HEK293T (cell line): Measurements from ENCODE around the gene NDRG3.

Experiments used
- CTCF ChIA-PET: fragments of 350-600 bp; formaldehyde crosslinking; extraction: SDS; loops from one replicate; lab custom pipeline; 2021; ENCODE audit warnings: antibody characterized with exemption, inconsistent platforms; lab: Yijun Ruan, JAX
- POLR2A ChIA-PET: fragments of 350-600 bp; formaldehyde crosslinking; extraction: SDS; loops from one replicate; lab custom pipeline; 2020; ENCODE audit warnings: antibody characterized with exemption, inconsistent platforms; lab: Yijun Ruan, JAX
- DNase-seq: peaks from one replicate; pipeline ENCODE4 v3.0.0; 2012; ENCODE audit warnings: mixed read lengths; ENCODE audit errors: extremely low spot score
- ARNT ChIP-seq: fragments of 450-650 bp; IDR thresholded peaks from 2 replicates; pipeline ENCODE4 v1.6.1; 2017; ENCODE audit warnings: mild to moderate bottlenecking
- BHLHE40 ChIP-seq: fragments of 450-650 bp; IDR thresholded peaks from 2 replicates; pipeline ENCODE4 v1.6.1; 2016; ENCODE audit warnings: mild to moderate bottlenecking, moderate library complexity, borderline replicate concordance
- CTBP1 ChIP-seq: fragments of 450-650 bp; IDR thresholded peaks from 2 replicates; pipeline ENCODE4 v1.6.1; 2016; ENCODE audit warnings: borderline replicate concordance
- ELF4 ChIP-seq: fragments of 450-650 bp; IDR thresholded peaks from 2 replicates; pipeline ENCODE4 v1.6.1; 2017; ENCODE audit warnings: antibody characterized with exemption
- FOXA1 ChIP-seq: fragments of 450-650 bp; IDR thresholded peaks from 2 replicates; pipeline ENCODE4 v1.6.1; 2016; ENCODE audit warnings: mild to moderate bottlenecking
- FOXK2 ChIP-seq: fragments of 450-650 bp; IDR thresholded peaks from 2 replicates; pipeline ENCODE4 v1.6.1; 2016; ENCODE audit warnings: mild to moderate bottlenecking
- FOXM1 ChIP-seq: fragments of 450-650 bp; IDR thresholded peaks from 2 replicates; pipeline ENCODE4 v1.6.1; 2017; ENCODE audit warnings: mild to moderate bottlenecking, borderline replicate concordance
- HDGF ChIP-seq: fragments of 450-650 bp; IDR thresholded peaks from 2 replicates; pipeline ENCODE4 v1.6.1; 2017; ENCODE audit warnings: antibody characterized with exemption, borderline replicate concordance
- L3MBTL2 ChIP-seq: fragments of 450-650 bp; conservative IDR thresholded peaks from 2 replicates; pipeline ENCODE4 v1.6.1; 2016; ENCODE audit warnings: mild to moderate bottlenecking
- LEF1 ChIP-seq: fragments of 450-650 bp; IDR thresholded peaks from 2 replicates; pipeline ENCODE4 v1.6.1; 2017; ENCODE audit warnings: mild to moderate bottlenecking, borderline replicate concordance
- NFRKB ChIP-seq: fragments of 450-650 bp; IDR thresholded peaks from 2 replicates; pipeline ENCODE4 v1.6.1; 2016; ENCODE audit warnings: mild to moderate bottlenecking, moderate library complexity
- PKNOX1 ChIP-seq: fragments of 450-650 bp; IDR thresholded peaks from 2 replicates; pipeline ENCODE4 v1.6.1; 2016
- SP1 ChIP-seq: fragments of 450-650 bp; IDR thresholded peaks from 2 replicates; pipeline ENCODE4 v1.6.1; 2017
- SUZ12 ChIP-seq: fragments of 450-650 bp; IDR thresholded peaks from 2 replicates; pipeline ENCODE4 v1.6.1; 2016; ENCODE audit warnings: mild to moderate bottlenecking
- TARDBP ChIP-seq: fragments of 450-650 bp; IDR thresholded peaks from 2 replicates; pipeline ENCODE4 v1.6.1; 2016
- ZNF384 ChIP-seq: fragments of 450-650 bp; IDR thresholded peaks from 2 replicates; pipeline ENCODE4 v1.6.1; 2016

NDRG3 gene

GRCh38 chr20:36728986-36729385 lies 16.9 kb downstream of the NDRG3 start:
- DNase-seq = no peak
- POLR2A ChIA-PET = interaction anchor here (1.0 kb wide), 2 partner anchors 12 to 17 kb away, joined by 3 to 5 read pairs; partner anchors contain the start of gene NDRG3
- TF ChIP-seq SUZ12 = no peak
- TF ChIP-seq CTBP1 = no peak
- TF ChIP-seq PKNOX1 = no peak
- TF ChIP-seq FOXM1 = no peak
- TF ChIP-seq L3MBTL2 = no peak
- TF ChIP-seq TARDBP = no peak
- no peak for TF ChIP-seq BHLHE40
- CTCF ChIA-PET = interaction anchor here (0.5 to 1.0 kb wide), 2 partner anchors 116 to 123 kb away, joined by 3 read pairs; partner anchors contain the start of gene RAB5IF

- no peak for DNase-seq
- CTCF ChIA-PET = no interaction called here
- TF ChIP-seq LEF1 (no peak), FOXA1 (no peak), PKNOX1 (no peak), NFRKB (no peak), ARNT (no peak)
- POLR2A ChIA-PET = no interaction called here
Observed at GRCh38 chr20:36726168-36726567, 19.7 kb downstream of the NDRG3 start.

- CTCF ChIA-PET = no interaction called here
- TF ChIP-seq ELF4 (no peak), ZNF384 (no peak), SUZ12 (no peak), LEF1 (no peak), ARNT (no peak), NFRKB (no peak), L3MBTL2 (no peak)
- no peak for DNase-seq
- POLR2A ChIA-PET = no interaction called here
Observed at GRCh38 chr20:36720510-36720909, 25.4 kb downstream of the NDRG3 start.

GRCh38 chr20:36717657-36718056 lies 28.2 kb downstream of the NDRG3 start:
- TF ChIP-seq NFRKB (no peak), BHLHE40 (no peak), HDGF (no peak), ARNT (no peak)
- CTCF ChIA-PET = interaction anchor here (0.6 to 0.9 kb wide), 3 partner anchors 18 to 237 kb away, joined by 3 read pairs; no protein-coding TSS in a partner anchor
- DNase-seq = no peak
- POLR2A ChIA-PET = interaction anchor here (0.9 kb wide), 1 partner anchor 28 kb away, joined by 3 read pairs; the partner anchor contains the start of gene NDRG3

DNA sequence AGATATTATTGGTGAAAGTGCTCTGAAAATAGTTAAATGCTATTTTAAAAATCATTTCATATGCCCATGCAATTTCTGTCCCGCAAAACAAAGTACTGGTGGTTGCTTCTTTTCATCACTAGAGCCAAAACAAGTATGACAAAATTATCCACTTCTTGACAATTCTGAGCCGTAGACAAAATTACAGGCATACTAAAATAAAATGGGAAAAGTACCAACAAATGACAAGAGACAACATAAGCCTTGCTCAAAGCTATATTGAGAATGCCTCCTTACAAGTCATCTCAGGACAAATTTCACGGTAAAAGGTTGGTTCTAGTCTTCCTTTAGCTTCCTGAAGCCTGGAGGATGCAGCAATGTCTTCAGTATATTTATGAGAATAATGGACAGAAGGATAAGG lies 28.9 kb downstream of the NDRG3 start:
- TF ChIP-seq SUZ12 = no peak
- TF ChIP-seq FOXA1 = no peak
- no peak for TF ChIP-seq FOXK2
- POLR2A ChIA-PET = interaction anchor here (0.9 kb wide), 1 partner anchor 29 kb away, joined by 3 read pairs; the partner anchor contains the start of gene NDRG3
- no peak for DNase-seq
- CTCF ChIA-PET = interaction anchor here (0.9 kb wide), 1 partner anchor 92 kb away, joined by 3 read pairs; no protein-coding TSS in a partner anchor

- POLR2A ChIA-PET = no interaction called here
- CTCF ChIA-PET = no interaction called here
- no peak for DNase-seq
- TF ChIP-seq LEF1 (no peak), L3MBTL2 (no peak), NFRKB (no peak), ELF4 (no peak), TARDBP (no peak), FOXA1 (no peak), FOXK2 (no peak), HDGF (no peak)
Observed at GRCh38 chr20:36712775-36713174, 33.1 kb downstream of the NDRG3 start.

DNA sequence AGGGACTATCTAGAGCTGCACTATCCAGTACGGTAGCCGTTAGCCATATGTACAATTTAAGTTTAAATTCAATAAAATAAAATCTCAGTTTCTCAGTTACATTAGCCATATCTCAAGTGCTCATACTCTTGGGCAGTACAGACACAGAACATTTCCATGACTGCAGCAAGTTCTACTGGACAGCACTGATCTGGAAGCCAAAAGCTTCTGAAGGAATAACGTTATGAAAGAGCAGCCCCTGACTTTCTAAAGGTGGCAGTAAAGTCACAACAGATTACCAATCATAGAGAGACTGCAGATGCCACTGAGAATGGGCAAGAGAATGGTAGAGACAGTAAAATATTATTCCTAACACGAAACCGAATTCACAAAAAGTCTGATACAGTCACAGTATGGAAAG lies 36.8 kb downstream of the NDRG3 start:
- no peak for DNase-seq
- no peak for TF ChIP-seq LEF1
- TF ChIP-seq FOXK2 = no peak
- TF ChIP-seq CTBP1 = no peak
- TF ChIP-seq BHLHE40 = no peak
- TF ChIP-seq SUZ12 = no peak
- no peak for TF ChIP-seq HDGF
- no peak for TF ChIP-seq ARNT
- ChIA-PET POLR2A (interaction anchor here (0.6 kb wide), 1 partner anchor 37 kb away, joined by 5 read pairs; no protein-coding TSS in a partner anchor), CTCF (no interaction called here)

DNA sequence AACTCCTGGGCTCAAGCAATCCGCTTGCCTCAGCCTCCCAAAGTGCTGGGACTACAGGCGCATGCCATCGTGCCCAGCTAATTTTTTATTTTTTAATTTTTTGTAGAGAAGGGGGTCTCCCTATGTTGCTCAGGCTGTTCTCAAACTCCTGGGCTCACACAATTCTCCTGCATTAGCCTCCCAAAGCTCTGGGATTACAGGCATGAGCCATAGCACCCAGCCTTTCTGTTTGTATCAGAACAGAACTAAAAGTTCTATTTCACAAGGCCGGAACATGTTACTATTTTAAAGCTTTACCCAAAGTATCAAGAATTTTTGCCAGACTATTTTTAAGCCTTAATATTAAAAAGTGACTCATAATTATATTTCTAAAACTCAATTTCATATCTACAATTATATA lies 42.4 kb downstream of the NDRG3 start:
- DNase-seq = no peak
- CTCF ChIA-PET = no interaction called here
- TF ChIP-seq SP1 (no peak), NFRKB (no peak), PKNOX1 (no peak), FOXA1 (no peak), HDGF (no peak), SUZ12 (no peak), ELF4 (no peak), FOXM1 (no peak), CTBP1 (no peak), ZNF384 (no peak), TARDBP (no peak), L3MBTL2 (no peak), FOXK2 (no peak), ARNT (no peak), BHLHE40 (no peak)
- POLR2A ChIA-PET = no interaction called here
